Measurements from ENCODE around the gene BANP.
"Not testable (repeated sequence)": the region's sequence is repeated elsewhere in the genome, so short reads cannot be mapped to it uniquely, and the experiment has no call there.

- TF ChIP-seq, protein P1, sequence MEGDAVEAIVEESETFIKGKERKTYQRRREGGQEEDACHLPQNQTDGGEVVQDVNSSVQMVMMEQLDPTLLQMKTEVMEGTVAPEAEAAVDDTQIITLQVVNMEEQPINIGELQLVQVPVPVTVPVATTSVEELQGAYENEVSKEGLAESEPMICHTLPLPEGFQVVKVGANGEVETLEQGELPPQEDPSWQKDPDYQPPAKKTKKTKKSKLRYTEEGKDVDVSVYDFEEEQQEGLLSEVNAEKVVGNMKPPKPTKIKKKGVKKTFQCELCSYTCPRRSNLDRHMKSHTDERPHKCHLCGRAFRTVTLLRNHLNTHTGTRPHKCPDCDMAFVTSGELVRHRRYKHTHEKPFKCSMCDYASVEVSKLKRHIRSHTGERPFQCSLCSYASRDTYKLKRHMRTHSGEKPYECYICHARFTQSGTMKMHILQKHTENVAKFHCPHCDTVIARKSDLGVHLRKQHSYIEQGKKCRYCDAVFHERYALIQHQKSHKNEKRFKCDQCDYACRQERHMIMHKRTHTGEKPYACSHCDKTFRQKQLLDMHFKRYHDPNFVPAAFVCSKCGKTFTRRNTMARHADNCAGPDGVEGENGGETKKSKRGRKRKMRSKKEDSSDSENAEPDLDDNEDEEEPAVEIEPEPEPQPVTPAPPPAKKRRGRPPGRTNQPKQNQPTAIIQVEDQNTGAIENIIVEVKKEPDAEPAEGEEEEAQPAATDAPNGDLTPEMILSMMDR (tag by site-specific recombination; IDR thresholded peaks at IDR 0.05): not testable (repeated sequence)
- not testable (repeated sequence) for TF ChIP-seq ZFP37 (tag by site-specific recombination; IDR thresholded peaks at IDR 0.05); ZNF777 (tag by site-specific recombination; IDR thresholded peaks at IDR 0.05; ENCODE audit: borderline replicate concordance); ZNF138 (tag by site-specific recombination; IDR thresholded peaks at IDR 0.05; ENCODE audit: borderline replicate concordance); ZNF521 (tag by site-specific recombination; IDR thresholded peaks at IDR 0.05); ZEB2 (tag by site-specific recombination; IDR thresholded peaks at IDR 0.05); ZIC2 (tag by site-specific recombination; IDR thresholded peaks at IDR 0.05)
- TF ChIP-seq, protein P2, sequence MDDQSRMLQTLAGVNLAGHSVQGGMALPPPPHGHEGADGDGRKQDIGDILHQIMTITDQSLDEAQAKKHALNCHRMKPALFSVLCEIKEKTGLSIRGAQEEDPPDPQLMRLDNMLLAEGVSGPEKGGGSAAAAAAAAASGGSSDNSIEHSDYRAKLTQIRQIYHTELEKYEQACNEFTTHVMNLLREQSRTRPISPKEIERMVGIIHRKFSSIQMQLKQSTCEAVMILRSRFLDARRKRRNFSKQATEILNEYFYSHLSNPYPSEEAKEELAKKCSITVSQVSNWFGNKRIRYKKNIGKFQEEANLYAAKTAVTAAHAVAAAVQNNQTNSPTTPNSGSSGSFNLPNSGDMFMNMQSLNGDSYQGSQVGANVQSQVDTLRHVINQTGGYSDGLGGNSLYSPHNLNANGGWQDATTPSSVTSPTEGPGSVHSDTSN (CRISPR knock-in tag; IDR thresholded peaks at IDR 0.05): not testable (repeated sequence)
Observed at GRCh38 chr16:88037359-88037758, 86.1 kb downstream of the BANP start.
